AG10803 (cell line): Measurements from ENCODE around the gene MRPL14.

ENCODE experiments used
- DNase-seq: peaks from one replicate; pipeline ENCODE4 v3.0.0; 2010; ENCODE audit warnings: low read depth
- H3K4me3 ChIP-seq: 2 replicates; pipeline ENCODE4 v1.5.1; 2011; ENCODE audit warnings: mild to moderate bottlenecking, low read length, control low read depth
- CTCF ChIP-seq: conservative IDR thresholded peaks from 2 replicates; pipeline ENCODE4 v1.5.1; 2011; ENCODE audit warnings: mild to moderate bottlenecking, low read length, control low read depth, inconsistent platforms

Gene MRPL14

GRCh38 chr6:44067173-44068139, 59.8 kb downstream of the MRPL14 start:
- no peak overlapping the region for H3K4me3 ChIP-seq
- no peak for DNase-seq
- TF ChIP-seq CTCF, result no peak

- no peak overlapping the region for H3K4me3 ChIP-seq
- DNase-seq, result no peak
- TF ChIP-seq CTCF, result no peak
Observed at GRCh38 chr6:44066394-44067172, 60.7 kb downstream of the MRPL14 start.

- no peak overlapping the region for H3K4me3 ChIP-seq
- DNase-seq, result no peak
- no peak for TF ChIP-seq CTCF
Observed at GRCh38 chr6:44065443-44066140, 61.7 kb downstream of the MRPL14 start.

DNA sequence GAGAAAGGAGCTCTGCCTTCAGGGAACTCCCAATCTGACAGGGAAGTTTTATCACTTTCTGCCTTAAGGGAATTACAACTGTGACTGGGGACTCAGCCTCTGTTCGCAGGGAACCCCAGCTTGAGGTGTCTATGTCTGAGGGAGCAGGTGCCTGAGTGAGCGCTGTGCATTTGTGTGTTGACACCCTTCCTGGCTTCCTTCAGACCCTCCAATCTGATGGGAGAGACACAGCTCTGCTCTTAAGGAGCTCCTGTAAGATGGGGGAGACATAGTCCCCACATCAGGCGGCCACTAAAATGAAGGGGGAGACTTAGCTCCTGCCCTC, 62.3 kb downstream of the MRPL14 start:
- no peak for DNase-seq
- no peak for TF ChIP-seq CTCF
- H3K4me3 ChIP-seq, result no peak overlapping the region

GRCh38 chr6:44064089-44064947, 62.9 kb downstream of the MRPL14 start:
- H3K4me3 ChIP-seq, result no peak overlapping the region
- peak; percentile 90 for DNase-seq
- TF ChIP-seq CTCF, result no peak

- no peak for DNase-seq
- H3K4me3 ChIP-seq, result no peak overlapping the region
- no peak for TF ChIP-seq CTCF
Observed at GRCh38 chr6:44063561-44064059, 63.6 kb downstream of the MRPL14 start.
